ENCODE measurements around the gene IGF1R.

DNA sequence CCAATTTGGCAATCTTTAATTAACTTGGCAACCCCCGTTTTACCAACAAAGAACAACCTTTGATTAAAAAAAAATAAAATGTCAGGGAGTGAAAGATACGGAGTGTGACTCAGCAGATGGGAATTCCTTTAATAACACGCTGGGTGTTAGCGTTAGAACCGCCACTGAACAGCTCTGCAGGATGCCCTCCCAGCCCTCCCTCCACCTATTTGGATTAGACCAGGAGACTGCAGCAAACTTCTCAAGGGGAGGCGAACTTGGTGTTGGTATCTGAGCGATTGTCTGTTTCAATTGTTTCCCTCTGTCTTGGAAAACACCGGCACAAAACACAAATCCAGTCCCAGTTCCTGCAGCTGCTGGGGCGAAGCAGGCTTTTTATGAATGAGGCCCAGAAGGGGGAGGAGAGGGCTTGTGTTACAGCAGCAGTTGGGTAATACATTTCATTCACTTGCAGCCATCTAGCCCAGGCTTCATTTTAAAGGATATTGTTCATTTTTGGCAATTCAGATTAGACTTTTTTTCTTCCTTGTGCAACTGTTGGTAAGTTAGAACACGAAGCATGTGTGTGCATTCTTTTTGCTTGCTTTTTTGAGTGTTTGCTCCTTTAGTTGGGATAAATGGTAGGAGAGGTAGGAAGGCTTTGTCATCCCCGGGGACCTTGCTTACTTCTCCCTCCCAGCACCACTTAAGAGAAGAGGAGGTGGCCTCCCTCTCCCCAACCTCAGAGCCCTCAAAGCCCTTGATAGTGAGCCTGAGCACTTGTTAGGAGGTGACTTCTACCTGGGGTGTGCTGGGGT lies 152.3 kb downstream of the IGF1R start:
- TF ChIP-seq, protein P1, sequence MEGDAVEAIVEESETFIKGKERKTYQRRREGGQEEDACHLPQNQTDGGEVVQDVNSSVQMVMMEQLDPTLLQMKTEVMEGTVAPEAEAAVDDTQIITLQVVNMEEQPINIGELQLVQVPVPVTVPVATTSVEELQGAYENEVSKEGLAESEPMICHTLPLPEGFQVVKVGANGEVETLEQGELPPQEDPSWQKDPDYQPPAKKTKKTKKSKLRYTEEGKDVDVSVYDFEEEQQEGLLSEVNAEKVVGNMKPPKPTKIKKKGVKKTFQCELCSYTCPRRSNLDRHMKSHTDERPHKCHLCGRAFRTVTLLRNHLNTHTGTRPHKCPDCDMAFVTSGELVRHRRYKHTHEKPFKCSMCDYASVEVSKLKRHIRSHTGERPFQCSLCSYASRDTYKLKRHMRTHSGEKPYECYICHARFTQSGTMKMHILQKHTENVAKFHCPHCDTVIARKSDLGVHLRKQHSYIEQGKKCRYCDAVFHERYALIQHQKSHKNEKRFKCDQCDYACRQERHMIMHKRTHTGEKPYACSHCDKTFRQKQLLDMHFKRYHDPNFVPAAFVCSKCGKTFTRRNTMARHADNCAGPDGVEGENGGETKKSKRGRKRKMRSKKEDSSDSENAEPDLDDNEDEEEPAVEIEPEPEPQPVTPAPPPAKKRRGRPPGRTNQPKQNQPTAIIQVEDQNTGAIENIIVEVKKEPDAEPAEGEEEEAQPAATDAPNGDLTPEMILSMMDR (IDR thresholded peaks at IDR 0.05; ENCODE audit: poor library complexity): no peak
- no peak for TF ChIP-seq EZH2 (IDR thresholded peaks at IDR 0.05; ENCODE audit: borderline replicate concordance)
- no peak for TF ChIP-seq EZH2phosphoT487 (IDR thresholded peaks at IDR 0.05; ENCODE audit: low read depth, severe bottlenecking, unreplicated experiment)
